Thoracic aorta (tissue), 2 donors: Measurements from ENCODE around the gene RADX. TPM values are rescaled to one million over a fixed set of nuclear protein-coding genes. Genes with fewer than 3 reads are reported as not detected.

ENCODE experiments used
- ATAC-seq: fragments of 150-250 bp; one replicate; pipeline ENCODE4 v1.8.0; 2017; ENCODE audit warnings: low read depth; ENCODE audit not compliant: insufficient number of reproducible peaks, low FRiP score
- DNase-seq: peaks from one replicate; pipeline ENCODE4 v3.0.0-alpha.2; 2020; ENCODE audit warnings: low spot score
- H3K27ac ChIP-seq, 2 donors: fragments of 200-600 bp; sonication (generic); 1 replicate in 1 of 2; 2 replicates in 1 of 2; pipeline ENCODE4 v1.5.1; 2016; ENCODE audit warnings: mild to moderate bottlenecking in 2 of 2, moderate library complexity in 2 of 2
- H3K27me3 ChIP-seq: fragments of 200-600 bp; sonication (generic); replicated peaks from 2 replicates; pipeline ENCODE4 v1.6.0; 2016; ENCODE audit warnings: mild to moderate bottlenecking; ENCODE audit not compliant: insufficient read depth
- H3K36me3 ChIP-seq: fragments of 200-600 bp; sonication (generic); one replicate; pipeline ENCODE4 v1.5.1; 2016
- H3K4me1 ChIP-seq, 2 donors: fragments of 200-600 bp; sonication (generic); 1 replicate in 1 of 2; 2 replicates in 1 of 2; pipeline versions ENCODE4 v1.5.1 to v1.6.0; 2016; ENCODE audit warnings: low read depth in 2 of 2, mild to moderate bottlenecking in 1 of 2; ENCODE audit not compliant: control insufficient read depth in 1 of 2
- H3K4me3 ChIP-seq: fragments of 200-600 bp; sonication (generic); 2 replicates; pipeline ENCODE4 v1.5.1; 2016; ENCODE audit warnings: mild to moderate bottlenecking
- H3K9me3 ChIP-seq: fragments of 200-600 bp; sonication (generic); 2 replicates; pipeline ENCODE4 v1.5.1; 2016
- total RNA-seq, 2 donors: library from RNA; depleted of rRNA; stranded (reverse); fragments of >200 nt; gene quantifications; one replicate each; pipeline versions ENCODE4 v1.1.0 to v1.2.3, GENCODE V29; 2016
- TF ChIP-seq, protein P1 (sequence below): fragments of 200-600 bp; sonication (generic); IDR thresholded peaks from one replicate; pipeline ENCODE4 v1.5.1; 2019; ENCODE audit warnings: antibody characterized with exemption

Gene RADX
- total RNA-seq, 2 donors from 2014 or later, result 0.81 to 4.9 TPM

DNA sequence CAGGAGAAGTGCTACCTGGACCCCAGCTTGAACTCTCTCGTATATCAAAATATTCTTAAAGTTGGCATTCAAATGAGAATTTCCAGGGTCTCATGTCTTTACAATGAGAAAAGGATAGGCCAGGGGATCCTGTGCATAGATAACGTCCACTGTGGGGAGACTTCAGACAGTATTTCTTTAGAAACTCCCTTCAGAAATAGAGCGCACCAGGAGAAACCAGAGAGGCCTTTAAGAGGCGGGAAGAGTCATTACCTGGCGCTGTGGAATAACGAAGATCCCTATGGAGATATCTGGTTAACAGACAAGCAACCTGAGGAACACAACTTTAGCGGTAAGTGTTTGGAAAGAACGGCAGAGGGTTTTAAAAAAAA lies 600 bp downstream of the RADX start:
- Histone ChIP-seq H3K27me3 (no peaks in the 10 kb centered on the region), H3K4me1 (no peaks in the 10 kb centered on the region), H3K9me3 (no peaks in the 10 kb centered on the region), H3K27ac (no peak overlapping the region), H3K36me3 (no peaks in the 10 kb centered on the region), H3K4me3 (peak overlapping the region; percentile 73)
- ATAC-seq (no peak), DNase-seq (no peak)
- TF ChIP-seq, protein P1, sequence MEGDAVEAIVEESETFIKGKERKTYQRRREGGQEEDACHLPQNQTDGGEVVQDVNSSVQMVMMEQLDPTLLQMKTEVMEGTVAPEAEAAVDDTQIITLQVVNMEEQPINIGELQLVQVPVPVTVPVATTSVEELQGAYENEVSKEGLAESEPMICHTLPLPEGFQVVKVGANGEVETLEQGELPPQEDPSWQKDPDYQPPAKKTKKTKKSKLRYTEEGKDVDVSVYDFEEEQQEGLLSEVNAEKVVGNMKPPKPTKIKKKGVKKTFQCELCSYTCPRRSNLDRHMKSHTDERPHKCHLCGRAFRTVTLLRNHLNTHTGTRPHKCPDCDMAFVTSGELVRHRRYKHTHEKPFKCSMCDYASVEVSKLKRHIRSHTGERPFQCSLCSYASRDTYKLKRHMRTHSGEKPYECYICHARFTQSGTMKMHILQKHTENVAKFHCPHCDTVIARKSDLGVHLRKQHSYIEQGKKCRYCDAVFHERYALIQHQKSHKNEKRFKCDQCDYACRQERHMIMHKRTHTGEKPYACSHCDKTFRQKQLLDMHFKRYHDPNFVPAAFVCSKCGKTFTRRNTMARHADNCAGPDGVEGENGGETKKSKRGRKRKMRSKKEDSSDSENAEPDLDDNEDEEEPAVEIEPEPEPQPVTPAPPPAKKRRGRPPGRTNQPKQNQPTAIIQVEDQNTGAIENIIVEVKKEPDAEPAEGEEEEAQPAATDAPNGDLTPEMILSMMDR, result no peak

DNA sequence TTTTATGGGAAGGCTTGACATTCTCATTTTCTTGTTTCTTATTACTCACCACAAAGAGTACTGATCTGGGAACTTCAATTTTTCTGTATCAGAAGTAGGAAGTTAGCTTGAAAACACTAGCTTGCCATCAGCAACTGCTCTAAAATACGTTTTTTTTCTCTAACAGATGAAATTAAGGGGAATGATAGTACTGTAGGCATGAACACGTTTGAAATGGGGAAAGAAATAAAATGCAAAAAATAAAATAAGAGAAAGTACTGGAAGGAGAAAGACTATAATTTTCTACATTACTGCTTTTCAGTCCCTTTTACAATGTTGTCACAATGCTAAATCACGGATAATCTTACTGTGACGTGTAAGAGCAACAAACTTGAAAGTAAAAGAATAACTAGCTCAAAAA lies 1.5 kb downstream of the RADX start:
- no peaks in the 10 kb centered on the region for H3K36me3 ChIP-seq
- ATAC-seq, result no peak
- no peaks in the 10 kb centered on the region for H3K4me1 ChIP-seq
- H3K4me3 ChIP-seq, result peak overlapping the region; percentile 73
- TF ChIP-seq, protein P1, result no peak
- no peaks in the 10 kb centered on the region for H3K27me3 ChIP-seq
- H3K27ac ChIP-seq, result no peak overlapping the region
- DNase-seq, result no peak
- no peaks in the 10 kb centered on the region for H3K9me3 ChIP-seq

DNA sequence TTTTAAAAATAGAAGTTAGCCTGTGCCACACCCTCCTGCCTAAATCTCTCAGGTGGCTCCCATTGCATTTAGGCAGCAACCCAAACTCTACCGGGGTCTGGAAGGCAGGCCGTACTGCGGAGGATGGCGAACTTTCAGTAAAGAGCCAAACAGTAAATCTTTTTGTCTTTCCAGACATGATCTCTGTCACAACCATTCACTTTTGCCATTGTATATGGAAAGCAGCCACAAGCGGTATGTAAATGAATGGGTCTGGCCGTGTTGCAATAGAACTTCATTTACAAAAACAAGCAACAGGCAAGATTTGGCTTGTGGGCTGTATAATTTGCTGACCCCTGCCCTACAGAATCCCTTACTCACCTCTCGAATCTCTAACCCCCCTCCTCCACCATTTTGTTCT lies 3.3 kb downstream of the RADX start:
- H3K4me3 ChIP-seq, result no peak overlapping the region
- no peaks in the 10 kb centered on the region for H3K4me1 ChIP-seq
- H3K27ac ChIP-seq, result no peak overlapping the region
- no peaks in the 10 kb centered on the region for H3K36me3 ChIP-seq
- DNase-seq, result no peak
- TF ChIP-seq, protein P1, result no peak
- H3K27me3 ChIP-seq, result no peaks in the 10 kb centered on the region
- H3K9me3 ChIP-seq, result no peaks in the 10 kb centered on the region
- ATAC-seq, result no peak

DNA sequence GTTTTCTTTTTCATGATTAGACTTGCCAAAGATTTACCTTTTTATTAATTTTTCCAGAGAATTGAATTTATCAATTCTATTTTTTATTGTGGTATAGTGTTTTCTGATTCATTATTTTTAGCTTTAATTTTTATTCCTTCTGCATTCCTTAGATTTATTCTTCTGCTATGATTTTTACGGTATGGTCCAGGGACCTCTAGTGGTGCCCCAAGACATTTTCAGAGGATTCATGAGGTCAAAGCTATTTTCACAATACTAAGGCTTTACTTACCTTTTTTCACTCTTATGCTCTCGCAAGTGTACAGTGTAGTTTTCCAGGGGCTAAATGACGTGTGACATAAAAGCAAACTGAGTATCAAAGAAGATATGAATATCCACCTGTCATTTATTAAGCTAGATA lies 8.0 kb downstream of the RADX start:
- Histone ChIP-seq H3K36me3 (no peaks in the 10 kb centered on the region), H3K4me1 (no peaks in the 10 kb centered on the region), H3K27me3 (no peaks in the 10 kb centered on the region), H3K27ac (no peak overlapping the region), H3K9me3 (no peaks in the 10 kb centered on the region), H3K4me3 (no peak overlapping the region)
- ATAC-seq (no peak), DNase-seq (no peak)
- TF ChIP-seq, protein P1, result no peak

DNA sequence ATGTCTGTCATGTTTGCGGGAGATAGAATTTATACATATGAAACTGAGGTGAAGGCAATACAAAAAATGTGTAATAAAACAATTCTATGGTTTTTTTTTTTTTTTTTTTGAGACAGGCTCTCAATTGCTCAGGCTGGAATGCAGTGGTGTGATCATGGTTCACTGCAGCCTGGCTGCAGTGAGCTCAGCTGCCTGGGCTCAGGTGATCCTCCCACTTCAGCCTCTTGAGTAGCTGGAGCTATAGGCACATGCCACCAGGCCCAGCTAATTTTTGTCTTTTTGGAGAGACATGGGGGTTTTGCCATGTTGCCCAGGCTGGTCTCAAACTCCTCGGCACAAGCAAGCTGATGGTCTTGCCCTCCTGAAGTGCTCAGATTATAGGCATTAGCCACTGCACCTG lies 10.1 kb downstream of the RADX start:
- Histone ChIP-seq H3K4me3 (no peak overlapping the region), H3K27ac (no peak overlapping the region), H3K27me3 (no peaks in the 10 kb centered on the region), H3K4me1 (no peaks in the 10 kb centered on the region), H3K9me3 (no peaks in the 10 kb centered on the region), H3K36me3 (no peaks in the 10 kb centered on the region)
- ATAC-seq (no peak), DNase-seq (no peak)
- TF ChIP-seq, protein P1, result no peak
